HG03108 (cell line): ENCODE results near the gene PNPLA5.

Experiments
- ATAC-seq: cut with Tn5 transposase; IDR thresholded peaks from one replicate; pipeline ENCODE4 v1.9.1; 2021; ENCODE audit warnings: moderate library complexity; ENCODE audit not compliant: unreplicated experiment

PNPLA5 gene

GRCh38 chr22:43841742-43842141 lies 50.1 kb downstream of the PNPLA5 start:
- ATAC-seq, result no peak

- ATAC-seq, result no peak
Observed at GRCh38 chr22:43840851-43841250, 51.0 kb downstream of the PNPLA5 start.

- no peak for ATAC-seq
Observed at GRCh38 chr22:43840431-43840830, 51.4 kb downstream of the PNPLA5 start.

GRCh38 chr22:43839781-43840180 lies 52.0 kb downstream of the PNPLA5 start:
- ATAC-seq, result no peak

- no peak for ATAC-seq
Observed at GRCh38 chr22:43838571-43839307, 53.1 kb downstream of the PNPLA5 start.

GRCh38 chr22:43838161-43838560 lies 53.7 kb downstream of the PNPLA5 start:
- no peak for ATAC-seq

- no peak for ATAC-seq
Observed at GRCh38 chr22:43837666-43838065, 54.1 kb downstream of the PNPLA5 start.

- no peak for ATAC-seq
Observed at GRCh38 chr22:43835736-43836135, 56.1 kb downstream of the PNPLA5 start.

- no peak for ATAC-seq
Observed at GRCh38 chr22:43835166-43835565, 56.6 kb downstream of the PNPLA5 start.

- ATAC-seq, result no peak
Observed at GRCh38 chr22:43833286-43834240, 58.2 kb downstream of the PNPLA5 start.

- ATAC-seq, result no peak
Observed at GRCh38 chr22:43832393-43833265, 59.2 kb downstream of the PNPLA5 start.

GRCh38 chr22:43831561-43832392 lies 60.0 kb downstream of the PNPLA5 start:
- ATAC-seq, result no peak

GRCh38 chr22:43830931-43831560 lies 60.8 kb downstream of the PNPLA5 start:
- no peak for ATAC-seq

- no peak for ATAC-seq
Observed at GRCh38 chr22:43829904-43830851, 61.6 kb downstream of the PNPLA5 start.
